Testis (tissue), 3 donors: Measurements from ENCODE around the gene SESTD1. TPM values are rescaled to one million over a fixed set of nuclear protein-coding genes. Genes with fewer than 3 reads are reported as not detected.

Experiments used
- DNase-seq: peaks from one replicate; pipeline ENCODE4 v3.0.0-alpha.2; 2019
- H3K27ac ChIP-seq, 2 donors: fragments of 200-600 bp; sonication (generic); one replicate each; pipeline ENCODE4 v1.5.1; 2019
- H3K27me3 ChIP-seq: fragments of 200-600 bp; sonication (generic); one replicate; pipeline ENCODE4 v1.5.1; 2019
- H3K36me3 ChIP-seq: fragments of 200-600 bp; sonication (generic); one replicate; pipeline ENCODE4 v1.5.1; 2017; ENCODE audit warnings: low read depth; ENCODE audit errors: missing control alignments
- H3K4me1 ChIP-seq: fragments of 200-600 bp; sonication (generic); one replicate; pipeline ENCODE4 v1.5.1; 2019
- H3K4me3 ChIP-seq, 2 donors: fragments of 200-600 bp; sonication (generic); one replicate each; pipeline ENCODE4 v1.5.1; 2017 to 2019
- H3K9me3 ChIP-seq: fragments of 200-600 bp; sonication (generic); one replicate; pipeline ENCODE4 v1.5.1; 2017
- POLR2A ChIP-seq: fragments of 450-650 bp; IDR thresholded peaks from one replicate; pipeline ENCODE4 v1.6.1; 2017; ENCODE audit warnings: antibody characterized with exemption, mild to moderate bottlenecking, moderate library complexity
- WGBS, 2 donors: methylation state at CpG; one replicate each; pipeline ENCODE4 v1.1.5; 2018; 5-methylcytosine and 5-hydroxymethylcytosine counted together
- intact Hi-C: fragments of 100-400 bp; cut with DNase I; formaldehyde crosslinking; loops from one replicate; pipeline ENCODE4 v1.15.1; 2023; ENCODE audit warnings: low total_unique reads
- polyA plus RNA-seq: library from polyadenylated mRNA; stranded (reverse); fragments of 350-450 nt; fragmentation: Illumina TruSeq; extraction: RNeasy Lipid Tissue Mini Kit (QIAGEN cat#74804); gene quantifications from one replicate; pipeline ENCODE4 v1.2.3, GENCODE V29; 2014; ENCODE audit warnings: low read depth, low replicate concordance; ENCODE audit not compliant: insufficient read depth
- total RNA-seq, 2 donors: library from RNA; depleted of rRNA; stranded (reverse); fragments of >200 nt; gene quantifications; one replicate each; pipeline ENCODE4 v1.2.3, GENCODE V29; 2016
- TF ChIP-seq, protein P1 (sequence below), 3 experiments: fragments of 450-650 bp in 2 of 3; fragments of 200-600 bp in 1 of 3; sonication (generic) in 1 of 3; IDR thresholded peaks; one replicate each; pipeline ENCODE4 v1.5.1; 2016 to 2019; ENCODE audit warnings: antibody characterized with exemption in 3 of 3, mild to moderate bottlenecking in 2 of 3, moderate library complexity in 1 of 3

The SESTD1 gene
- total and polyA plus RNA-seq, 3 donors from 2014 or later: 50.0 to 94.5 (median 56.1) TPM

DNA sequence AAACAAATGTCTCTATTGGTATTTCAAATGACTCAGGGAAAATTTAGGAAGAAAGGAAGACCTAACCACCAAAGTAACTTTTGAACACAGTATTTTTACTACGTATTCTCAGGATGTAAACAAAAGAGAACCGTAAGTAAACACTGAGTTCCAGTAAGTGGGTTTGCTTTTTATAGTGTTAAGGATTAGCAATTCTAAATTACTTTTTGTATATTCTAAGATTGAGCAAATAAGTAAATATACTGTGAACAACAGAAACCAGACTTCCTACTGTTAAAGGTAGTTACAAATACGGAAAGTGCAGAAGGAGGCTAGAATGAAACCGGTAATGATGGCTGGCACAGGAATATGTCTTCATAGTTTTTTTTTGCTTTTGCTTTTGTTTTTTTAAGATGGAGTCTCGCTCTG is 31.5 kb downstream of the SESTD1 start:
- intact Hi-C loops: no loop called here
- Histone ChIP-seq H3K9me3 (no peaks in the 10 kb centered on the region), H3K4me1 (peaks cover 2% of the 10 kb centered on the region), H3K4me3 (no peak overlapping the region), H3K27ac (peak overlapping the region in 1 of 2 donors; percentile 13), H3K27me3 (no peaks in the 10 kb centered on the region), H3K36me3 (no peaks in the 10 kb centered on the region)
- 87 to 92% methylated on average over 5 of the region's 5 CpGs for WGBS, 2 donors
- no peak for DNase-seq
- no peak for TF ChIP-seq POLR2A

DNA sequence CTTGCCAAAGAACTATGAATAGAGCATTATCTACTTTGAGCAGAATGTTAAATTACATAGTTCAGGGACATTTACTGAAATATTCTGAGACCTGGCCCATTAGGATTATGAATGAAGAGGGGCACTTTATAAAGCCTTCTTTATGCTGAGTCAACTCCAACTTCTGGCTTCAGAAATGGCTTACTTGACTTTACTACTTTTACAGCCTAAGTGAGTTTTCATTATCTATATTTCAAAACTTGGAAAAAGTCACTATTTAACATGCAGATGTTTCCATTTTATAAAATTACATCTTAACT is 37.7 kb downstream of the SESTD1 start:
- intact Hi-C loops: no loop called here
- no peak overlapping the region for H3K27ac ChIP-seq
- TF ChIP-seq, protein P1, sequence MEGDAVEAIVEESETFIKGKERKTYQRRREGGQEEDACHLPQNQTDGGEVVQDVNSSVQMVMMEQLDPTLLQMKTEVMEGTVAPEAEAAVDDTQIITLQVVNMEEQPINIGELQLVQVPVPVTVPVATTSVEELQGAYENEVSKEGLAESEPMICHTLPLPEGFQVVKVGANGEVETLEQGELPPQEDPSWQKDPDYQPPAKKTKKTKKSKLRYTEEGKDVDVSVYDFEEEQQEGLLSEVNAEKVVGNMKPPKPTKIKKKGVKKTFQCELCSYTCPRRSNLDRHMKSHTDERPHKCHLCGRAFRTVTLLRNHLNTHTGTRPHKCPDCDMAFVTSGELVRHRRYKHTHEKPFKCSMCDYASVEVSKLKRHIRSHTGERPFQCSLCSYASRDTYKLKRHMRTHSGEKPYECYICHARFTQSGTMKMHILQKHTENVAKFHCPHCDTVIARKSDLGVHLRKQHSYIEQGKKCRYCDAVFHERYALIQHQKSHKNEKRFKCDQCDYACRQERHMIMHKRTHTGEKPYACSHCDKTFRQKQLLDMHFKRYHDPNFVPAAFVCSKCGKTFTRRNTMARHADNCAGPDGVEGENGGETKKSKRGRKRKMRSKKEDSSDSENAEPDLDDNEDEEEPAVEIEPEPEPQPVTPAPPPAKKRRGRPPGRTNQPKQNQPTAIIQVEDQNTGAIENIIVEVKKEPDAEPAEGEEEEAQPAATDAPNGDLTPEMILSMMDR (IDR thresholded peaks at IDR 0.05): no peak
- no peak for TF ChIP-seq POLR2A
- no peaks in the 10 kb centered on the region for H3K36me3 ChIP-seq
- no peaks in the 10 kb centered on the region for H3K27me3 ChIP-seq
- H3K4me3 ChIP-seq: no peak overlapping the region
- DNase-seq: no peak
- H3K9me3 ChIP-seq: no peaks in the 10 kb centered on the region
- peaks cover 17% of the 10 kb centered on the region for H3K4me1 ChIP-seq

DNA sequence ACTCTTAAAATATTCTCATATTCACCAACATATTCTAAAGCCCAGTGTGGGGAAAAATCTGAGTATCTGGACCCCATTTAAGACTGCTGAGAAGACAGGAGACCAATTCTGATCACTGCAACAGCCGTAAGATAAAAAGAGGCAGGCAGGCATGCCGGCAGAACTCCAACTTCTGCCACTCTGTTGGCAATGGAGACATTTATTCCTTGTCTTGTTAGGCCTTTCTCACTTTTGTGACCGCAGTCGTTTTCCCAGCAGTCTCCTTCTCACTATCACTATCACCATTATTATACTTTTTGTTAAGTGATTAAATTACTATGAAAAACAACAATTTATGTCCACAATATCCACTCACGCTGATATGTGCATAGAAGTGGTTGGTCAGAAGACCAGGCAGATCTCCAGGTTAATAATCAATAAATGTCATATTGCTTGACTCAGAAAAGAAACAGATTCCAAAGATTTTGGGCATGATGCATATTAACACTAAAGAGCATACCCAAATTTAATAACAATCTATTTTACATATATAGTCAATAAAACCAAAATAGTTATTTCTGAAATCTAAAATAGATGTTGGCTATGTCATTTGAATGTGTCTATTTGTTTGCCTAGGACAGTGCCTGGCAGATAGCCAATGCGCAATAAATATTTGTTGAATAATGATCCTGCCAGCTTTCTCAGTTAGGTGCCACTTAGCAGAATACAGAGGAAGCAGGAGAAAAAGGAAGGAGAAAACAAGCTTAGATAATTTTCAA is 38.2 kb downstream of the SESTD1 start:
- intact Hi-C loops: no loop called here
- Histone ChIP-seq H3K4me3 (no peak overlapping the region), H3K27me3 (no peaks in the 10 kb centered on the region), H3K27ac (no peak overlapping the region), H3K4me1 (peaks cover 17% of the 10 kb centered on the region), H3K9me3 (no peaks in the 10 kb centered on the region), H3K36me3 (no peaks in the 10 kb centered on the region)
- DNase-seq: peak; percentile 40
- TF ChIP-seq, protein P1 (IDR thresholded peaks at IDR 0.05): no peak
- TF ChIP-seq POLR2A: no peak
- 72 to 76% methylated on average over 6 of the region's 6 CpGs for WGBS, 2 donors

DNA sequence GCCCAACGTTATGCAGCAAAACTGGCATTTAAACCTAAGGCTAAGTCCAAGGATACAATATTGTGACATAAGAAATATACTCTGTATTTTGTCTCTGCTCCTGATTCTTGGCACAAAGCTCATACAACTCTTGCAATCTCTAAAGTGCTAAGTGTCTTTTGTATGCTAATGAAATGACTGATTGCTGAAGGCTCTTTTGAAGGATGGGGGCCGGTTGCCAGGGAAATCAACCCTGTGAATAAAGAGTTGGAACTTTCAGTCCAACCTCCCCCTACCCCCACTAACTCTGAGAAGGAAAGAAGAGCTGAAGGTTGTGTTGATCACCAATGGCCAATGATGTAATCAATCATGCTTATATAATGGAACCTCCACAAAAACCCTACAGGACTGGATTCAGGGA is 40.3 kb downstream of the SESTD1 start:
- no peaks in the 10 kb centered on the region for H3K9me3 ChIP-seq
- H3K27ac ChIP-seq: no peak overlapping the region
- H3K36me3 ChIP-seq: no peaks in the 10 kb centered on the region
- no peaks in the 10 kb centered on the region for H3K27me3 ChIP-seq
- WGBS, 2 donors: 50 to 61% methylated on average over 2 of the region's 2 CpGs
- peaks cover 17% of the 10 kb centered on the region for H3K4me1 ChIP-seq
- TF ChIP-seq, protein P1 (IDR thresholded peaks at IDR 0.05): no peak
- TF ChIP-seq POLR2A: no peak
- DNase-seq: no peak
- intact Hi-C loops: no loop called here
- H3K4me3 ChIP-seq: no peak overlapping the region

DNA sequence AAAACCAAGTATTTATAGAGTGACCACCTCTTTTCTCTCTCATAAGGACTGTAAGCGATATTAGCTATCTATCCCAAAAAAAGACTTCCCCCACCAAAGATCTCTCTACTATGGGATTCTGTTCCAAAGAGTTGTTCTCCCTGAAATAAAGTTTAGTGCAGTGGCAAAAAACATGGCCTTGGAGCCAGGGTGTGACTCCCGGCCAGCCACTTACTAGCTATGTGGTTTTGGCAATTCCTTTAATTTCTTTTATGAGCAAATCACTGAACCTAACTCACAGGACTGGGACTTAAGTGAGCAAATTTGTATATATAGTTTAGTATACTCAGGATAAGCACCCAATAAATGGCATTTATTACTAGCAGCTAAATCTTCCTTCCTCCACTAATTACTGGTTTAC is 42.6 kb downstream of the SESTD1 start:
- H3K4me3 ChIP-seq: no peak overlapping the region
- DNase-seq: no peak
- no peaks in the 10 kb centered on the region for H3K27me3 ChIP-seq
- intact Hi-C loops: no loop called here
- peaks cover 12% of the 10 kb centered on the region for H3K4me1 ChIP-seq
- H3K27ac ChIP-seq: no peak overlapping the region
- no peaks in the 10 kb centered on the region for H3K36me3 ChIP-seq
- no peaks in the 10 kb centered on the region for H3K9me3 ChIP-seq
- TF ChIP-seq, protein P1 (IDR thresholded peaks at IDR 0.05): no peak
- TF ChIP-seq POLR2A: no peak
- 60 to 69% methylated on average over 2 of the region's 2 CpGs for WGBS, 2 donors
